GM18907 (cell line): ENCODE results near the gene FBF1.

Source experiments
- ATAC-seq: cut with Tn5 transposase; IDR thresholded peaks from one replicate; pipeline ENCODE4 v1.9.1; 2021; ENCODE audit warnings: mild to moderate bottlenecking, moderate library complexity; ENCODE audit not compliant: unreplicated experiment

FBF1 gene

GRCh38 chr17:75950855-75951554 is 10.2 kb upstream of the FBF1 start:
- ATAC-seq, result no peak

- no peak for ATAC-seq
These were observed 9.6 kb upstream of the FBF1 start for GRCh38 chr17:75950421-75950820.

GRCh38 chr17:75945211-75945610 is 4.4 kb upstream of the FBF1 start:
- no peak for ATAC-seq

- ATAC-seq, result no peak
These were observed 2.6 kb upstream of the FBF1 start for GRCh38 chr17:75943491-75943890.

GRCh38 chr17:75942473-75942872 is 1.6 kb upstream of the FBF1 start:
- no peak for ATAC-seq

GRCh38 chr17:75941442-75941819 is 589 bp upstream of the FBF1 start:
- no peak for ATAC-seq

- no peak for ATAC-seq
These were observed 3.2 kb downstream of the FBF1 start for GRCh38 chr17:75937652-75938051.

GRCh38 chr17:75933808-75934207 is 7.0 kb downstream of the FBF1 start:
- ATAC-seq, result no peak

GRCh38 chr17:75932852-75933251 is 8.0 kb downstream of the FBF1 start:
- no peak for ATAC-seq

GRCh38 chr17:75931062-75931461 is 9.8 kb downstream of the FBF1 start:
- ATAC-seq, result no peak

GRCh38 chr17:75927286-75927922 is 13.4 kb downstream of the FBF1 start:
- no peak for ATAC-seq

- no peak for ATAC-seq
These were observed 14.4 kb downstream of the FBF1 start for GRCh38 chr17:75926456-75926855.

- ATAC-seq, result no peak
These were observed 14.9 kb downstream of the FBF1 start for GRCh38 chr17:75925912-75926311.

GRCh38 chr17:75925103-75925502 is 15.7 kb downstream of the FBF1 start:
- no peak for ATAC-seq

- no peak for ATAC-seq
These were observed 17.6 kb downstream of the FBF1 start for GRCh38 chr17:75922963-75923874.

- no peak for ATAC-seq
These were observed 18.5 kb downstream of the FBF1 start for GRCh38 chr17:75922173-75922961.

- ATAC-seq, result no peak
These were observed 19.2 kb downstream of the FBF1 start for GRCh38 chr17:75921596-75921995.

GRCh38 chr17:75920045-75920560 is 20.7 kb downstream of the FBF1 start:
- no peak for ATAC-seq

GRCh38 chr17:75919611-75920010 is 21.2 kb downstream of the FBF1 start:
- ATAC-seq, result no peak

- no peak for ATAC-seq
These were observed 22.9 kb downstream of the FBF1 start for GRCh38 chr17:75917917-75918445.
